Endothelial cell of umbilical vein (primary cell): ENCODE results near the gene STARD4. TPM values are rescaled to one million over a fixed set of nuclear protein-coding genes. Genes with fewer than 3 reads are reported as not detected.

Experiments used
- BruUV-seq: library from RNA; stranded (reverse); fragments of 400-500 nt; replicated peaks from 2 replicates; lab custom pipeline; 2021; lab: Mats Ljungman, UMichigan
- CTCF ChIA-PET: fragments of 300-600, 350-600 bp; sonication (Branson Sonifier 250); formaldehyde crosslinking; loops from one replicate; lab custom pipeline; 2021; ENCODE audit warnings: antibody characterized with exemption, inconsistent platforms; lab: Charles Lee
- POLR2A ChIA-PET: fragments of 300-600, 350-600 bp; sonication (Branson Sonifier 250); formaldehyde crosslinking; loops from one replicate; lab custom pipeline; 2021; ENCODE audit warnings: antibody characterized with exemption, inconsistent platforms; lab: Charles Lee
- DNase-seq: peaks from one replicate; pipeline ENCODE4 v3.0.0-alpha.2; 2011; ENCODE audit warnings: low read depth, low spot score
- FAIRE-seq: peaks from 2 replicates; lab custom pipeline; 2011; peaks lifted over from hg19 to GRCh38; lab: Jason Lieb, UNC
- H2AFZ ChIP-seq: 2 replicates; pipeline ENCODE4 v1.6.0; 2012; ENCODE audit warnings: low read depth, low read length, control low read depth, inconsistent platforms
- H3K27ac ChIP-seq: 2 replicates; pipeline ENCODE4 v1.5.1; 2011; ENCODE audit warnings: low read depth, mild to moderate bottlenecking, control low read depth, low read length, moderate library complexity; ENCODE audit not compliant: insufficient read depth
- H3K27me3 ChIP-seq, 2 experiments: 2 replicates each; pipeline versions ENCODE4 v1.6.0 to v1.6.1; 2011; ENCODE audit warnings: low read length in 2 of 2, mixed read lengths in 1 of 2; ENCODE audit not compliant: control insufficient read depth in 2 of 2, insufficient read depth in 2 of 2
- H3K36me3 ChIP-seq, 2 experiments: 2 replicates in 1 of 2; 3 replicates in 1 of 2; pipeline ENCODE4 v1.5.1; 2011; ENCODE audit warnings: low read length in 2 of 2, mild to moderate bottlenecking in 1 of 2, moderate library complexity in 1 of 2; ENCODE audit not compliant: control insufficient read depth in 2 of 2, insufficient read depth in 2 of 2; ENCODE audit errors: extremely low read depth in 1 of 2
- H3K4me1 ChIP-seq: 3 replicates; pipeline ENCODE4 v1.5.1; 2011; ENCODE audit warnings: mild to moderate bottlenecking, low read length; ENCODE audit not compliant: control insufficient read depth, insufficient read depth; ENCODE audit errors: extremely low read depth
- H3K4me2 ChIP-seq: 2 replicates; pipeline ENCODE4 v1.6.1; 2011; ENCODE audit warnings: low read length, control low read depth, mixed read lengths; ENCODE audit not compliant: insufficient read depth
- H3K4me3 ChIP-seq, 3 experiments: fragments of 200-600 bp in 1 of 3; sonication (generic), shearing (Covaris generic) in 1 of 3; replicated peaks in 1 of 3; 2 replicates each; pipeline ENCODE4 v1.5.1; 2011 to 2016; ENCODE audit warnings: control low read depth in 3 of 3, low read length in 3 of 3, mild to moderate bottlenecking in 2 of 3, inconsistent platforms in 1 of 3, low read depth in 1 of 3, moderate library complexity in 1 of 3; ENCODE audit not compliant: insufficient read depth in 1 of 3
- H3K79me2 ChIP-seq: 2 replicates; pipeline ENCODE4 v1.6.0; 2012; ENCODE audit warnings: low read length, inconsistent platforms; ENCODE audit not compliant: control insufficient read depth, insufficient read depth
- H3K9ac ChIP-seq: replicated peaks from 2 replicates; pipeline ENCODE3; 2011; ENCODE audit warnings: low read length, control low read depth; ENCODE audit not compliant: insufficient read depth; ENCODE audit errors: extremely low read depth
- H3K9me1 ChIP-seq: replicated peaks from 3 replicates; pipeline ENCODE4 v1.6.0; 2011; ENCODE audit warnings: mild to moderate bottlenecking, low read length; ENCODE audit not compliant: control insufficient read depth, insufficient read depth; ENCODE audit errors: extremely low read depth
- H3K9me3 ChIP-seq: replicated peaks from 2 replicates; pipeline ENCODE4 v1.5.1; 2012; ENCODE audit warnings: low read length, inconsistent platforms; ENCODE audit not compliant: control insufficient read depth, insufficient read depth
- H4K20me1 ChIP-seq: replicated peaks from 2 replicates; pipeline ENCODE3; 2011; ENCODE audit warnings: mild to moderate bottlenecking, low read length; ENCODE audit not compliant: control insufficient read depth, insufficient read depth; ENCODE audit errors: extremely low read depth
- EZH2 ChIP-seq: IDR thresholded peaks from 2 replicates; pipeline ENCODE4 v1.6.1; 2012; ENCODE audit warnings: borderline replicate concordance, low read depth, mild to moderate bottlenecking, moderate library complexity, low read length, inconsistent platforms; ENCODE audit not compliant: severe bottlenecking
- FOS ChIP-seq: IDR thresholded peaks from 2 replicates; pipeline ENCODE4 v1.6.1; 2011; ENCODE audit warnings: mild to moderate bottlenecking, low read length, moderate library complexity, borderline replicate concordance; ENCODE audit not compliant: insufficient read depth
- GATA2 ChIP-seq: IDR thresholded peaks from 2 replicates; pipeline ENCODE4 v1.7.0; 2011; ENCODE audit warnings: low read depth, mild to moderate bottlenecking, moderate library complexity, mixed read lengths, low read length; ENCODE audit not compliant: insufficient read length, insufficient read depth
- JUN ChIP-seq: IDR thresholded peaks from 2 replicates; pipeline ENCODE4 v1.6.1; 2011; ENCODE audit warnings: borderline replicate concordance, low read depth; ENCODE audit not compliant: insufficient read length, insufficient read depth
- MYC ChIP-seq: IDR thresholded peaks from one replicate; pipeline ENCODE4 v1.6.1; 2011; ENCODE audit warnings: mild to moderate bottlenecking, low read depth, low read length
- POLR2A ChIP-seq: IDR thresholded peaks from 2 replicates; pipeline ENCODE4 v1.6.1; 2012; ENCODE audit warnings: low read depth, mild to moderate bottlenecking, control low read depth, low read length
- POLR2AphosphoS5 ChIP-seq: IDR thresholded peaks from 2 replicates; pipeline ENCODE4 v1.6.1; 2012; ENCODE audit warnings: low read depth, mild to moderate bottlenecking, control low read depth, low read length, moderate library complexity; ENCODE audit not compliant: insufficient read depth
- dilution Hi-C: fragments of 300-500 bp; cut with MboI; formaldehyde crosslinking; loops from one replicate; pipeline ENCODE4 v1.15.0; 2019; ENCODE audit warnings: low sequenced_read_pairs; ENCODE audit not compliant: extremely low pct_ligation_motif_present
- intact Hi-C: fragments of 100-400 bp; cut with micrococcal nuclease; formaldehyde crosslinking; loops from one replicate; pipeline ENCODE4 v1.10.0; 2022
- polyA plus RNA-seq, 4 experiments: library from polyadenylated mRNA; depleted of rRNA in 3 of 4; stranded (reverse) in 3 of 4; unstranded in 1 of 4; fragments of >200 nt; gene quantifications; 2 replicates each; pipeline versions ENCODE4 v1.2.1 to v1.2.3, GENCODE V29; 2011 to 2012; ENCODE audit warnings: missing spikeins in 1 of 4
- total RNA-seq: library from RNA; stranded (reverse); gene quantifications from 2 replicates; pipeline ENCODE4 v1.2.3, GENCODE V29; 2021
- TF ChIP-seq, protein P1 (sequence below): IDR thresholded peaks from 2 replicates; pipeline ENCODE4 v1.6.1; 2011; ENCODE audit not compliant: insufficient read depth, insufficient read length
- TF ChIP-seq, protein P2 (sequence below), 2 donors: IDR thresholded peaks; 1 replicate in 1 of 2; 2 replicates in 1 of 2; pipeline ENCODE4 v1.5.1; 2011; ENCODE audit warnings: low read length in 2 of 2, mild to moderate bottlenecking in 2 of 2, moderate library complexity in 2 of 2, control low read depth in 1 of 2, inconsistent platforms in 1 of 2, low read depth in 1 of 2; ENCODE audit not compliant: insufficient read depth in 1 of 2; ENCODE audit errors: extremely low read depth in 1 of 2

STARD4 gene
- total and polyA plus RNA-seq, 2 donors (not counting 3 experiments of a cell fraction or from before 2014, with no cell fraction given), result 33.6 to 77.1 TPM

DNA sequence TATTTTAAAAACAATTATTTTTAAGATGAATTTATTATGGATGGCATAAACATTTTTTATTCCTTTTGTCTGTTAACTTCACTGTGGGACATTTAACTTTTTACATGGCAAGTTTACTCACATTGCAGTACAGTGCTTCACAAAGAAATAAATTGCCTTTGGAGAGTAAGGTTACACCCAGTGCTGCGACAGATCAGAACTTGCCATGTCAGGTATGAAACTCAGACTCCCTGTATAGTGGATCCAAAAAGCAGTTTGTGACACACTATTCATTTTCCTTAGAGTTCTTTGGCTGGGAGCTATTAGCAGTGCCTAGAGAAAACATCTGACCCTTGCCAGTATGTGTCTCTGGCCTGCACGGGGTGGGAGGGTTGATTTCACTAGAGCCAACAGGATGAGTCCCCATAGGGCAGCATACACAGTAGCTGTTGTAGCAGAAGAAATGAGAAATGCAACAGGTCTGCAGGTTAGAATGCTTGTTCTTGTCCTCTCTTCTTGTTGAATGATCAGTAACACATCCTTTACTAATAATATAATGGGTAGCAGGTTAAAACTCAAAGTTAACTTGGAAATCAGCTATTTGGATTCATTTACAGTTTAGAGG lies 42.9 kb downstream of the STARD4 start:
- DNase-seq, result no peak
- Histone ChIP-seq H3K27ac (no peak overlapping the region), H3K36me3 (no peaks in the 10 kb centered on the region), H2AFZ (no peak overlapping the region), H4K20me1 (no peaks in the 10 kb centered on the region), H3K4me3 (no peak overlapping the region), H3K9ac (no peak overlapping the region), H3K4me1 (no peaks in the 10 kb centered on the region), H3K9me3 (no peaks in the 10 kb centered on the region), H3K79me2 (no peaks in the 10 kb centered on the region), H3K9me1 (no peaks in the 10 kb centered on the region), H3K27me3 (no peaks in the 10 kb centered on the region), H3K4me2 (no peak overlapping the region)
- ChIA-PET POLR2A (no interaction called here), CTCF (interaction anchor here (1.0 to 1.1 kb wide), 2 partner anchors 8 to 62 kb away, joined by 3 read pairs; no protein-coding TSS in a partner anchor)
- dilution Hi-C loops (no loop called here), intact Hi-C loops (no loop called here)
- TF ChIP-seq FOS (no peak), JUN (no peak), EZH2 (no peak), MYC (no peak)
- TF ChIP-seq, protein P1, sequence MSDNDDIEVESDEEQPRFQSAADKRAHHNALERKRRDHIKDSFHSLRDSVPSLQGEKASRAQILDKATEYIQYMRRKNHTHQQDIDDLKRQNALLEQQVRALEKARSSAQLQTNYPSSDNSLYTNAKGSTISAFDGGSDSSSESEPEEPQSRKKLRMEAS, result no peak
- no TSS peak for BruUV-seq
- FAIRE-seq, result no peak

DNA sequence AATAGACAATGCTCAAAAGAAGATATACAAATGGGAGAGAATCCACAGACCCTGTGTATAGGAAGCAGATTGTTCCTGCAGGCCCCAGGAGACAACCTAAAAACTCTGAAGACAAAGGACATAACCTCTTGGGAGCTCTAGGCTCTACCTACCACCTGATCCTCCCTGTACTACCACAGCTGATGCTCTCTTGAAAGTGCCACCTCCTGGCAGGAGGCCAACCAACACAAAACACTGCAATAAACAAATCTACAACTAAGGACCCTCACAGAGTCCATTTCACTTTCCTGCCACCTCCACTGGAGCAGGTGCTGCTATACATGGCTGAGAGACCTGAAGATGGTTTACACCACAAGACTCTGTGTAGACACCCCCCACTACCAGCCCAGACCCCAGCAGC lies 49.0 kb downstream of the STARD4 start:
- no peaks in the 10 kb centered on the region for H3K27me3 ChIP-seq
- H3K79me2 ChIP-seq, result no peaks in the 10 kb centered on the region
- ChIA-PET CTCF (no interaction called here), POLR2A (no interaction called here)
- dilution Hi-C loops, result no loop called here
- H3K4me3 ChIP-seq, result no peak overlapping the region
- H3K4me1 ChIP-seq, result no peaks in the 10 kb centered on the region
- H3K27ac ChIP-seq, result no peak overlapping the region
- H3K4me2 ChIP-seq, result no peak overlapping the region
- no peak for DNase-seq
- FAIRE-seq, result no peak
- no TSS peak for BruUV-seq
- H3K9me1 ChIP-seq, result no peaks in the 10 kb centered on the region
- intact Hi-C loops, result no loop called here
- TF ChIP-seq EZH2 (no peak), POLR2AphosphoS5 (no peak), FOS (no peak), GATA2 (no peak), POLR2A (no peak)
- TF ChIP-seq, protein P2, sequence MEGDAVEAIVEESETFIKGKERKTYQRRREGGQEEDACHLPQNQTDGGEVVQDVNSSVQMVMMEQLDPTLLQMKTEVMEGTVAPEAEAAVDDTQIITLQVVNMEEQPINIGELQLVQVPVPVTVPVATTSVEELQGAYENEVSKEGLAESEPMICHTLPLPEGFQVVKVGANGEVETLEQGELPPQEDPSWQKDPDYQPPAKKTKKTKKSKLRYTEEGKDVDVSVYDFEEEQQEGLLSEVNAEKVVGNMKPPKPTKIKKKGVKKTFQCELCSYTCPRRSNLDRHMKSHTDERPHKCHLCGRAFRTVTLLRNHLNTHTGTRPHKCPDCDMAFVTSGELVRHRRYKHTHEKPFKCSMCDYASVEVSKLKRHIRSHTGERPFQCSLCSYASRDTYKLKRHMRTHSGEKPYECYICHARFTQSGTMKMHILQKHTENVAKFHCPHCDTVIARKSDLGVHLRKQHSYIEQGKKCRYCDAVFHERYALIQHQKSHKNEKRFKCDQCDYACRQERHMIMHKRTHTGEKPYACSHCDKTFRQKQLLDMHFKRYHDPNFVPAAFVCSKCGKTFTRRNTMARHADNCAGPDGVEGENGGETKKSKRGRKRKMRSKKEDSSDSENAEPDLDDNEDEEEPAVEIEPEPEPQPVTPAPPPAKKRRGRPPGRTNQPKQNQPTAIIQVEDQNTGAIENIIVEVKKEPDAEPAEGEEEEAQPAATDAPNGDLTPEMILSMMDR (IDR thresholded peaks at IDR 0.05; ENCODE audit: extremely low read depth in 1 of 2, insufficient read depth in 1 of 2, low read depth in 1 of 2, low read length in 2 of 2), result no peak
- H2AFZ ChIP-seq, result no peak overlapping the region
- no peaks in the 10 kb centered on the region for H4K20me1 ChIP-seq
- no peak overlapping the region for H3K9ac ChIP-seq
- no peaks in the 10 kb centered on the region for H3K36me3 ChIP-seq
- no peaks in the 10 kb centered on the region for H3K9me3 ChIP-seq
